A673 (cell line): ENCODE results near the gene ZNF841. TPM values are rescaled to one million over a fixed set of nuclear protein-coding genes. Genes with fewer than 3 reads are reported as not detected.

Source experiments
- BruUV-seq: library from RNA; stranded (reverse); fragments of 400-500 nt; replicated peaks from 2 replicates; lab custom pipeline; 2021; lab: Mats Ljungman, UMichigan
- CTCF ChIA-PET: fragments of 300-600 bp; sonication (Branson Sonifier 250); formaldehyde crosslinking; loops from one replicate; lab custom pipeline; 2022; ENCODE audit warnings: antibody characterized with exemption; lab: Charles Lee
- POLR2A ChIA-PET: fragments of 300-600 bp; sonication (Branson Sonifier 250); formaldehyde crosslinking; loops from one replicate; lab custom pipeline; 2022; ENCODE audit warnings: antibody characterized with exemption; ENCODE audit not compliant: low non-redundant PET; lab: Charles Lee
- DNase-seq: peaks from one replicate; pipeline ENCODE4 v3.0.0-alpha.2; 2015; ENCODE audit warnings: low spot score
- H3K27ac ChIP-seq: fragments of 200-600 bp; sonication (generic); 2 replicates; pipeline ENCODE4 v1.5.1; 2016; ENCODE audit warnings: mixed run types, low read depth, mild to moderate bottlenecking, mixed read lengths, antibody characterized with exemption, low read length; ENCODE audit not compliant: poor library complexity, severe bottlenecking
- H3K27me3 ChIP-seq: fragments of 200-600 bp; sonication (generic); replicated peaks from 2 replicates; pipeline ENCODE4 v1.6.1; 2017; ENCODE audit warnings: mixed run types, low read depth, mild to moderate bottlenecking, mixed read lengths, antibody characterized with exemption, low read length; ENCODE audit not compliant: insufficient read depth, poor library complexity
- H3K36me3 ChIP-seq: fragments of 200-600 bp; sonication (generic); 2 replicates; pipeline ENCODE4 v1.6.1; 2016; ENCODE audit warnings: mixed run types, mild to moderate bottlenecking, mixed read lengths, antibody characterized with exemption, low read length; ENCODE audit not compliant: insufficient read depth, poor library complexity, severe bottlenecking
- H3K4me1 ChIP-seq: fragments of 200-600 bp; sonication (generic); 2 replicates; pipeline ENCODE4 v1.6.1; 2017; ENCODE audit warnings: mixed run types, mild to moderate bottlenecking, mixed read lengths, antibody characterized with exemption, low read length; ENCODE audit not compliant: insufficient read depth, poor library complexity, severe bottlenecking
- H3K4me3 ChIP-seq: fragments of 200-600 bp; sonication (generic); 2 replicates; pipeline ENCODE4 v1.5.1; 2016; ENCODE audit warnings: low read depth, mixed run types, mild to moderate bottlenecking, mixed read lengths, low read length; ENCODE audit not compliant: poor library complexity, severe bottlenecking
- H3K9me3 ChIP-seq: fragments of 200-600 bp; sonication (generic); 2 replicates; pipeline ENCODE4 v1.6.1; 2016; ENCODE audit warnings: mixed run types, low read depth, mild to moderate bottlenecking, mixed read lengths, antibody characterized with exemption, low read length; ENCODE audit not compliant: poor library complexity, severe bottlenecking
- EZH2 ChIP-seq: fragments of 200-600 bp; sonication (generic); IDR thresholded peaks from 2 replicates; pipeline ENCODE4 v1.6.1; 2017; ENCODE audit warnings: borderline replicate concordance, low read depth, mild to moderate bottlenecking, mixed read lengths, antibody characterized with exemption, low read length; ENCODE audit not compliant: poor library complexity, severe bottlenecking
- intact Hi-C: fragments of 100-400 bp; cut with micrococcal nuclease; formaldehyde crosslinking; loops from one replicate; pipeline ENCODE4 v1.10.0; 2022; ENCODE audit not compliant: unreplicated experiment
- total RNA-seq: library from RNA; stranded (reverse); gene quantifications from 2 replicates; pipeline ENCODE4 v1.2.3, GENCODE V29; 2021
- TF ChIP-seq, protein P1 (sequence below): fragments of 300-800, 200-600 bp; sonication (generic); conservative IDR thresholded peaks from 2 replicates; pipeline ENCODE4 v1.5.1; 2017; ENCODE audit warnings: low read depth, mild to moderate bottlenecking, antibody characterized with exemption, low read length, moderate library complexity, mixed read lengths

Gene ZNF841
- total RNA-seq, 1 experiment from 2014 or later = 15.7 TPM

GRCh38 chr19:52114691-52115090 lies 19.1 kb upstream of the ZNF841 start:
- CTCF ChIA-PET = no interaction called here

GRCh38 chr19:52112624-52113023 lies 17.1 kb upstream of the ZNF841 start:
- H3K9me3 ChIP-seq = peaks cover 89% of the 10 kb centered on the region

More at GRCh38 chr19:52114691-52115090, 19.1 kb upstream of the ZNF841 start:
- Histone ChIP-seq H3K9me3 (peaks cover 95% of the 10 kb centered on the region), H3K27ac (no peak overlapping the region), H3K36me3 (peaks cover 36% of the 10 kb centered on the region), H3K27me3 (no peaks in the 10 kb centered on the region), H3K4me3 (no peak overlapping the region), H3K4me1 (no peaks in the 10 kb centered on the region)
- intact Hi-C loops = no loop called here
- no peak for DNase-seq
- POLR2A ChIA-PET = no interaction called here
- no TSS peak for BruUV-seq
- TF ChIP-seq, protein P1, sequence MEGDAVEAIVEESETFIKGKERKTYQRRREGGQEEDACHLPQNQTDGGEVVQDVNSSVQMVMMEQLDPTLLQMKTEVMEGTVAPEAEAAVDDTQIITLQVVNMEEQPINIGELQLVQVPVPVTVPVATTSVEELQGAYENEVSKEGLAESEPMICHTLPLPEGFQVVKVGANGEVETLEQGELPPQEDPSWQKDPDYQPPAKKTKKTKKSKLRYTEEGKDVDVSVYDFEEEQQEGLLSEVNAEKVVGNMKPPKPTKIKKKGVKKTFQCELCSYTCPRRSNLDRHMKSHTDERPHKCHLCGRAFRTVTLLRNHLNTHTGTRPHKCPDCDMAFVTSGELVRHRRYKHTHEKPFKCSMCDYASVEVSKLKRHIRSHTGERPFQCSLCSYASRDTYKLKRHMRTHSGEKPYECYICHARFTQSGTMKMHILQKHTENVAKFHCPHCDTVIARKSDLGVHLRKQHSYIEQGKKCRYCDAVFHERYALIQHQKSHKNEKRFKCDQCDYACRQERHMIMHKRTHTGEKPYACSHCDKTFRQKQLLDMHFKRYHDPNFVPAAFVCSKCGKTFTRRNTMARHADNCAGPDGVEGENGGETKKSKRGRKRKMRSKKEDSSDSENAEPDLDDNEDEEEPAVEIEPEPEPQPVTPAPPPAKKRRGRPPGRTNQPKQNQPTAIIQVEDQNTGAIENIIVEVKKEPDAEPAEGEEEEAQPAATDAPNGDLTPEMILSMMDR = no peak
- TF ChIP-seq EZH2 = no peak

DNA sequence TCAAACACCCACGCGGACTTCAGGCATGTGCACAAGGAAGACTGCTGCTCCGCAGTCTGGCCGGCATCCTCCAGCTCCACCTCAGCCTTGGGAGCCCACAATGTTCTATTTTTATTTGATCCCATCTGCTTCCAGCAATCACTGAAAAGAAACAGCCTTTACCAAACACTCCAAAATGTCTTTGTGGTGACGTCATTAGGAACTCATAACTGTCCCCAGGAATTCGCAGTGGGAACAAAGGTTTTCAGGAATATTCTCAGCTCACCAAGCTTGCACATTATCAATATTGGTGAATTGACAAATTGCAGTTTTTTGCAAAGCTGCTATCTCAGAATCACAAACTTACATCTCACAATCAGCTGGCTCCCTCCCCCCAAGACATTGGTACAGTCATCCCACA lies 15.2 kb upstream of the ZNF841 start:
- no peaks in the 10 kb centered on the region for H3K4me1 ChIP-seq
- H3K36me3 ChIP-seq = peaks cover 6% of the 10 kb centered on the region
- no peaks in the 10 kb centered on the region for H3K27me3 ChIP-seq
- no peak for TF ChIP-seq EZH2
- TF ChIP-seq, protein P1 = no peak
- H3K4me3 ChIP-seq = no peak overlapping the region
- peaks cover 74% of the 10 kb centered on the region for H3K9me3 ChIP-seq
- ChIA-PET CTCF (no interaction called here), POLR2A (no interaction called here)
- H3K27ac ChIP-seq = no peak overlapping the region
- intact Hi-C loops = no loop called here
- no peak for DNase-seq
- no TSS peak for BruUV-seq

More at GRCh38 chr19:52112624-52113023, 17.1 kb upstream of the ZNF841 start:
- no TSS peak for BruUV-seq
- no peak overlapping the region for H3K27ac ChIP-seq
- peaks cover 22% of the 10 kb centered on the region for H3K36me3 ChIP-seq
- no peaks in the 10 kb centered on the region for H3K27me3 ChIP-seq
- ChIA-PET CTCF (no interaction called here), POLR2A (no interaction called here)
- intact Hi-C loops = no loop called here
- no peak overlapping the region for H3K4me3 ChIP-seq
- DNase-seq = no peak
- H3K4me1 ChIP-seq = no peaks in the 10 kb centered on the region
- TF ChIP-seq, protein P1 = no peak
- TF ChIP-seq EZH2 = no peak
